Colon (tissue), 2 donors: ENCODE results near the gene LYPD1.
"Not testable (repeated sequence)": the region's sequence is repeated elsewhere in the genome, so short reads cannot be mapped to it uniquely, and the experiment has no call there.

Source experiments
- FAIRE-seq: peaks from 2 replicates; lab custom pipeline; 2012; peaks lifted over from hg19 to GRCh38; lab: Jason Lieb, UNC
- donor health status: control.
- donor health status: control.

The LYPD1 gene, protein sequence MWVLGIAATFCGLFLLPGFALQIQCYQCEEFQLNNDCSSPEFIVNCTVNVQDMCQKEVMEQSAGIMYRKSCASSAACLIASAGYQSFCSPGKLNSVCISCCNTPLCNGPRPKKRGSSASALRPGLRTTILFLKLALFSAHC

DNA sequence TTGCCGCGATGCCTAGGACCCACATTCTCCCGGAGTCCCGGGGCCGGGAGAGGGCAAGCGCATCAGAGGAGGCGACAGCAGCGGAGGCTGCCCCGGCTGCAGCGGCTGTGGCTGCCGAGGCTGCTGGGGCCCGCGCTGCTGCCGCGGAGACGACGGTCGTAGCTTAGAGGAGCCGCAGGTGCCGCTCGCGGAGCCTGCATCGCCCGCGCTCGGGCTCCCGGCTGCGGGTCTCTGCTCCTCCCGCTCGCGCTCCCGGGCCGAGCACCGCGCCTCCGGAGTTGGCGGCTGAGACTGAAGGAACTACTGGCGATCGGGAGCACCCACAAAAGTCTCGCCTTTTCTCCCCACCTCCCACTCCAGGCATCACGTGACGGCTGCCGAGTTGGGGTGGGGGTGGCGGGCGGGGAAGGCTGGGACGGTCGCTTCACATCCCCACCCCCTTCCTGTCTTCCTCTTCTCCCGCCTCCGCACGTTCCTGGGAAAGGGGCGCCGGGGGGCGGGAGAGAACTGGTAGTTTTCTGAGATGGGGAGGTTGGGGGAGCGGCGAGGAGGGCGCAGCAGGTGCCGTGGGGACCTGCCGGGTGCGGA lies at the start of gene LYPD1:
LYPD1 (minus strand) TSS at position 298 of the 588 bp plus-strand sequence; CDS start at position 25, 273 bp downstream.
- no peak for FAIRE-seq

DNA sequence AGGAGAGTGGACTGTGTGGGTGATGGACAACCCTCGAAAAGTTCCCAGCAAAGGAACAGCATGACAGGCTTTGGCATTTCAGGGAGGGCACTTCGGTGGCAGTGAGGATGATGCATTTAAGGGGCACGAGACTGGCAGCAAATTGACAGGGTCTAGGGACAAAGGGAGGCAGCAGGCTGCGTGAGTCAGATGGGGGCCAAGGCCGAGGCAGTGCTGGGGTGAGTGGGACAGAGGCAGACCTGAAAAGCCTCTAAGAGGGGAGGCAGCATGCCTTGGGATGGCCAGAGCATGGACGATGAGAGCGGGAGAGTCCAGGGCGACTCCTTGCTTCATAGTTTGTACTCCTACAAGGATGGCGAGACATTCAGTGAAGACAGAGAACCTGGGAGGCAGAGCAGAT lies 49.5 kb upstream of the LYPD1 start:
- FAIRE-seq = no peak

DNA sequence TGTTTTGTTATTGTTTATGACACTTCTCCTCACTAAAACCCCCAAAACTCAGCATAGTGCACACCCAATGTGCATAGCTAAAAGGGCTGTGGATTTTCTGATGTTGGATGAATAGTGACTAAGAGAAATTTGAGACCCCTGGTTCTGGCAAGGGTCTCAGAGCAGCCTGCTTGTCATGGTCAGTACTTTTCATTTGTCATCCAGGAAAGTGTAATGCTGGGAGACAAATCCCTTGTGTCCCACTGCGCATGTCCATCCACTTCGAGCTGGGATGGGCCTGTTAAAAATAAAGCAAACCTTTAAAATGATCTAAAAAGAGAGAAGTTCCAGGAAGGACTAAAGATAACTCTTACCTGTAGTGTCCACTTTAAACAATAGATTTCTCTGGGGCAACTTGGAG lies 46.9 kb upstream of the LYPD1 start:
- no peak for FAIRE-seq

DNA sequence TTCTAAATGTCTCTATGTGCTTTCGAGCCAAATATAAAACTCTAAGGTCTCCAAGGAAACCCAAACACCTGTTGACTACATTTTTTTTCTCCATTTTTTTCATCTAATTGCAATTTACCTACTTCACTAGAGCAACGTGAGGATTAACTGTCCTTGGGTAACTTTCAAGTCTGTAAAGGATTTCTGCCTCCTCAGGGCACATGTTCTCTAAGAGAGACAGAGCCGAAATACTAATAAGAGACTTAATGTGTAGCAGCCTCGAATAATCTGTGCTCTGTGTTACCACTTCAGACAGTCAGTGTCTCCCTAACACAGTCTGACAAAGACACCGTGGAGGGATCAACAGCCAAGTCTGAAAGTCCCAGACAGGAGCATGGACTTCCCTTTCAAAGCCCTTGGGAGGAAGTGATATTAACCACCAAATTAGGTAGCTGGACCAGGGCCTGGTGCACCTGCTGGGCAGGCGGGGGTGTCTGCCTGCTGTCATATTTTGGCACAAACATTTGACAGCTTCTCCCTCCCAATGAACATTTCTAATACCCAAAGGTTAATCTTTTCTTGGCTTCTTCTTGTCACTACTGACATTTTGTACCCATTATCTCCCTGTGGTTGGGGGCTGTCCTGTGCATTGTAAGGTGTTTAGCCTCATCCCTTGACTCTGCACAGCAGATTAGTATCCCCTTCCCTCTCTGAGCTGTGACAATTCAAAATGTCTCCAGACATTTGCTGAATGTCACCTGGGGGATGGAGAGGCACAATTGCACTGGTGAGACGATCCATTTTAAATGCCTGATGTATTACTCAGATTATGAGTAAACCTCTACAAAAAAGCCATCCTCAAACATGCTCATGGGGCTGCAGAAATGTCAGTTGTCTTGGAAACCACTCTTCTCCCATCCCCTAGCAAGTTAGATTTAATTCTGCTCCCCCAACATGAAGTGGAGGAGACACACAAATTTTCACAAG lies 45.7 kb upstream of the LYPD1 start:
- no peak for FAIRE-seq

DNA sequence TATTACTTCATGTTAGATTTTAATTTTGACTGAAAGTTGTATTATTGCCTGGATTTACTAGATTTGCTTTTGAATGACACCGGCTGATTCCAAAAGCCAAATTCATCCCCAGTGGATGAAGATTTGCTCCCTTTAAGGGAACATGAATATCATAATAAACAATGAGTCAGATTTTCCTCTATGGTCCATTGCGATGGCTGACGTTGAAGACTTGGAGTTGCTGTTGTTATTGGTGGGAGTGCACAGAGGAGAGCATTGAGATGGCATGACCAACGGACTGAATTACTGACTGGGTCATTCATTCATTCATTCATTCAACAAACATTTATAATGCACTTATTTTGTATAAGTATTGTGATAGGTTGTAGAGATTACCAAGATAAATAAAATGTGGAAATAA lies 33.4 kb upstream of the LYPD1 start:
- FAIRE-seq = no peak

DNA sequence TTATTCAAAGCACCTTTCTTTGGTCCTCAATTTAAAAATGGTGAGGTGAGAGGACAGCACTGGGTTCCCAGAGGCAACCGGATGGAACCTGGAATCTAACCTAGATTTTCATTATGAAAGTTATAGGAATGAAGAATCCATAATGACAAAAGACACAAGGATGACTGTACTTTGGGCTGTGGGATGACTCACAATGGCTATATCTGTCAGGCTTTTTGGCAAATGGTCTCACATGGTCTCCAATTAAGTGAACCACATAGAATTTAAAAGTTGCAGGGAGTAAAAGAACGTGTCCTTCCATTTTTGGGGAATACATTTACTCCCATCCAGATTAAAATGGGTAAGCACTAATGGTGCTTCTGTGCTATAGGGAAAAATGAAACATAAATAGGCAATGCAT lies 31.8 kb upstream of the LYPD1 start:
- FAIRE-seq = no peak

DNA sequence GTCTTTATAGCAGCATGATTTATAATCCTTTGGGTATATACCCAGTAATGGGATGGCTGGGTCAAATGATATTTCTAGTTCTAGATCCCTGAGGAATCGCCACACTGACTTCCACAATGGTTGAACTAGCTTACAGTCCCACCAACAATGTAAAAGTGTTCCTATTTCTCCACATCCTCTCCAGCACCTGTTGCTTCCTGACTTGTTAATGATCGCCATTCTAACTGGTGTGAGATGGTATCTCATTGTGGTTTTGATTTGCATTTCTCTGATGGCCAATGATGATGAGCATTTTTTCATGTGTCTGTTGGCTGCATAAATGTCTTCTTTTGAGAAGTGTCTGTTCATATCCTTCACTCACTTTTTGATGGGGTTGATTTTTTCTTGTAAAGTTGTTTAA lies 29.8 kb upstream of the LYPD1 start:
- not testable (repeated sequence) for FAIRE-seq

DNA sequence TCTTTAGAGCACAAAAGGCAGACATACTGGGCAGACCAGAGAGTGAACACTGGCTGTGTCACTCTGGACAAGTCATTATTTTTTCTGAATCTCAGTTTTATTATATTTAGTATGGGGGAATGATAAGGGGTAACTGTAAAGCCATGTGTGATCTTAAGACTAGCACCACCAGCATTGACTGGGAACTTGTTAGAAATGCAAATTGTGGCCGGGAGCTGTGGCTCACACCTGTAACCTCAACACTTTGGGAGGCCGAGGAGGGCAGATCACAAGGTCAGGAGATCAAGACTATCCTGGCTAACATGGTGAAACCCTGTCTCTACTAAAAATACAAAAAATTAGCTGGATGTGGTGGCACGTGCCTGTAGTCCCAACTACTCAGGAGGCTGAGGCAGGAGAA lies 28.3 kb upstream of the LYPD1 start:
- FAIRE-seq = not testable (repeated sequence)

DNA sequence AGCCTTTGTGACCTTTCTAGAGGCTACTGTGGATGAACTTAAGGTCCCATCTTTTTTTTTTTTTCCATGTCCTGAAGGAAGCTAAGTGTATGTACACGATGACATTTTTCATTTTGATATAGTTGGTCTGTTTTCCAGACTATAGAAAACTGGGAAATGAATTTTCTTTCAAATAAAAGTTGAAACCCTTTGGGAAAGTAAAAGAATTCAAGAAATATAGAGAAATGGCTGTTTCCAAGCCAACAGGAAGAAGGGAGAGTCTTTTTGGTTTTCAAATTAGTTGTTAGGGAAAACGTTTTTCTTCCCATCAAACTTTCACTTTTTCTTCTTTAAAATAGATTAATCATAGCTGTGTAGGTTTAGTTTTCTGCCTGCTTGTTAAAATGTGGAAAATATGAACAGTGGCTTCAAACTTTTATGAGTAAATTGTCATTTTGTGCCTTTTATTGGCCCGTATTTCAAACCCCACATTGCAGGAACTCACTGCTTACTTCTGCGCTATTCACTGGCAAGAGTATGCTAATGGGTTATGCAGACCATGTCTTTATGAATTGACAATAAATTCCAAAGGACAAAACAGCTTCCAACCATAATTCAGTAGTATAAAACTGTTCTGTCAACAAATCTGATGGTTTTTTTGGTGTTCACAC lies 27.7 kb upstream of the LYPD1 start:
- no peak for FAIRE-seq

DNA sequence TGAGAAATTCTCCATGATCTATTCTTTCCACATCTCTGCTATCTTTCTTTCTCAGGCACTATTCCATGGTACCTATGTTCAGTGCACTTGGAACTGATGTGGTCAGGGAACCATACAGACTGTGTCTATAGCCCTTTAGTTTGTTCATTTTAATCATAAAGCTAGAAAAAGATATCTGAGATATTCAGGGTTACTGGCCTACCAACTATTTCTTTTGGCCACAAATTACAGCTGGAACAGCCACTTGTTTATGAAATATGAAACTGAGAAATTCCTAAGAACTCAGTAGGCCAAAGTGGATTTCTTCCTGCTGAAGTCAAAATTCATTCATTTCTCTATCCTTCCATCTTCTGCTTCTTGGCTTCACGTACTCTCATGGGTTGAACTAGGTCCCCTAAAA lies 22.8 kb upstream of the LYPD1 start:
- no peak for FAIRE-seq

DNA sequence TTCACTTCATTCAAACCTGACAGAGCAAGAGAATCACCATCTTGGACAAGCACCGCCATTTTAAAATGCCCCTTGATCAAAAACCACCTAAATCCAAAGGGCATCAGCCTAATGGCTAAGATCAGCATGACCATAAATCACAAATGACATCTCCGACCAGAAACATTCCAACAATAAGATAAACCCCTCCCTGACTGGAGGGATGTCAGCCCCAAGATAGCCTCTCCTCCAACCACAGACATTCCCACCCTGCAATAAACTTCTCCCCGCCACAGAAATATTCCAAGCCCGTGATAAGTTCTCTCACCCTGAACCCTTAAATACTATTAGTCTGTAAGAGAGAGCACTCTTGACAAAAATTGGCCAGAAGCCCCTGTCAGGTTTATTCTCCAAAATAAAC lies 21.6 kb upstream of the LYPD1 start:
- FAIRE-seq = no peak

DNA sequence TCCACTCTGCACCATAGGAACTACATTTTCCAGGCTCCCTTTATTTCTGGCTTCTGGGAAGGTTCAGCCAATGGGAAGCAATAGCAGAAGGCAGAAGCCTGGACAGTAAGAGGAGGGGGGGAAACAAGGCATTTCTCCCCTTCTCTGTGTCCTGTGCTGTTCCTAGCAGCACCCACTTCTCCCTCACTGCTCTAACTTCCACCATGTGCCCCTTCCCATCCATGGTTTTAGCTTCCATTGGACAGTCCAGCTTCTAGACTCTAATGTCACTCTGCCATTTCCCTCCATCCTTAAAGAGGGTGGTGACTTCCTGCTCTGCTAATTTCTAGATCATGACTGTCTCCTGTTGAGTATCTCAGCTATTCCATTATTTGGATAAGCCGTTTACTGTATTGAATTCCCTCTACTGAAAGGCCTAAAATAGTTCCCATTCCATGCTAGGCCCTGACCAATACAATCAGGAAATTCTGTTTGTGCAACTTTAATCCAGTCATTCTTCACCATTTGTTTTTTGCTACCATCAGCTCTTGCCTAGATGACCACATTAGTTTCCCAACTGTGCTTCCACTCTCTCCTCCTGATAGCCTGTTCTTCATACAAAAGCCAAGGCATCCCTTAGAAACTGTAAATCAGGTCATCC lies 20.8 kb upstream of the LYPD1 start:
- no peak for FAIRE-seq

DNA sequence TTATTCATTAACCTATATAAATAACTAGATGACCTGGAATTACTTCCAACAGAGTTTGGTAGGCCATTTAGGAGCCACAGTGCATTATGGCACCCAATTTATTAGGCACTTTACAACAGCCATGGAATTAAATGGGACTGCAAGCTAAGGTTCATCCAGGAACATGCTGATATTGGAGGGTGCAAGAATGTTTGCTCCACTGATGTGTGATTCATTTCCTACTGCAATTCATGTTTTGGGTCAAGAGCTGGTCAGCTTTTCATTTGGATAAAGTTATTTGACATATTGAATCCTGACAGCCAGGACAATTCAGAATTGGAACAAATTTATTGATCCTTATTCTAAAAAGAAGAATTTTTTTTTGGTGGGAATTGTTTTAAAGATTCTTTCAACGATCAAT lies 11.8 kb upstream of the LYPD1 start:
- FAIRE-seq = no peak

DNA sequence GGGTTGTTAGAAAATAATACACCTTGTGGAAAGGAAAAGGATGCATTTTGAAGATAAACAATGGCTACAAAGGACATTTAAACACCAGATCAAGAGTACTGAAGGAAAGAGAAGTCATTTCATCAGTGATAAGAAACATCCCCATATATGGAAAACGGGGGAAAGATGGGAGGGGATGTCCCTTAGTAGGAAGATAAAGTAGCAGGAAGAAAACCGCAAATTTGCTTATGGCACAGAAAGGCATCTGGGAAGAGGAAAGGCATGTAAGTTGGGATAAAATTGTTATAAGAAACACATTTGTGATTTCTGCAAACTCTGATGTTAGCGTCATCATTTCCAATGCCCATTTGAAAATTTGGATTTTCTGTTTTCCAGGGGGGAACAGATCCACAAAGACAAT lies 10.5 kb upstream of the LYPD1 start:
- FAIRE-seq = no peak

DNA sequence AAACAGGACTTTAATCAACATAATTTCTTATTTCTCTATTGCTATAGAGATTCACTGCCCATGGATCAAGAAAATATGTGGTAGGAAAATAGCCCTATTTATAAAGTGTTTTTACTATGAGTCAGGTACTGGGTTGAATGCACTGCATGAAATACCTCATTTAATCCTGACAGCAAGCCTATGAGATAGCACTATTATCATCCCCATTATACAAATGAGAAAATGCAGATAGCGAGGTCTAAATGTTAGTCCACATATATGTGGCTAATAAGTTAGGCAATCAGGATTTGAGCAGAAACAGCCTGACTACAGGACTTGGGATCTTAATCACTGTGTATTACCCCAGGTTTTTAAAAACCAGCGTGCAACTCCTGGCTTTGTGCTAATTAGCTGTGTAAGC lies 8.5 kb upstream of the LYPD1 start:
- FAIRE-seq = no peak

DNA sequence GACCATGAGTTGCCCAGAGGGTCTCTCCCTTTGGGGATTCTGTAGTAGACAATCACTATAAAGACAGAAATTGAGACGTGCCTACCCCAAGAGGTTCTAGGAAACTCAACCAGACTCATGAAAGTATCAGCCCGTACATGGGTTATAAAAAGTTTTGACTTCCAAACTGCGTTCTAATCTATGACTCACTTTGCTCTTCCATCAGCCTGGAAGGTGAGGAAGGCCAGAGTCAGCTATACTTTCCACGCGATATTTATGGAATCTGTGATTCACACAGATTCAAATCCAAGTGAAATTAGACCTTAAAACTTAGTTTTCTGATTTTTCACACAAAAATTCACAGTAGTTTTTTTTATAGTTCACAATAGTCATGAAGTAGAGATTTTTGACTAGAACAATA lies 7.7 kb upstream of the LYPD1 start:
- FAIRE-seq = no peak

DNA sequence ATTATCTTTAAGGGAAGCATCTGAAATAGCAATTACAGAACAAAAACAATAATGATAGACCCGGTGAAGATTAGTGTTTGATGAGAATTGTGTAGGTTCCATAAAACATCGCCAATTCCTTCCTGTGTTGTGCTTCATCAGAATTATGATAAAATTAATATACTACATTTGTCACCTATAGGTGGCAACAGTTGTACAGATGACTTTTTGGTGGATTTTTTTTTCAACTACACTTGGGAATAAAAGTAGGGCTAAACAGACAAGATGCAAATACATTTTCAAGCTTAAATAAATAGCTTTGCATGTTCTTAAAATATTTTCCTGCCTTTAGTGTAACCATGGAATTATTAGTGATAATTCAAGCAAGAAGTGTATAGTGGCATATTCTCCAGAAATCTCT lies 7.0 kb upstream of the LYPD1 start:
- no peak for FAIRE-seq

DNA sequence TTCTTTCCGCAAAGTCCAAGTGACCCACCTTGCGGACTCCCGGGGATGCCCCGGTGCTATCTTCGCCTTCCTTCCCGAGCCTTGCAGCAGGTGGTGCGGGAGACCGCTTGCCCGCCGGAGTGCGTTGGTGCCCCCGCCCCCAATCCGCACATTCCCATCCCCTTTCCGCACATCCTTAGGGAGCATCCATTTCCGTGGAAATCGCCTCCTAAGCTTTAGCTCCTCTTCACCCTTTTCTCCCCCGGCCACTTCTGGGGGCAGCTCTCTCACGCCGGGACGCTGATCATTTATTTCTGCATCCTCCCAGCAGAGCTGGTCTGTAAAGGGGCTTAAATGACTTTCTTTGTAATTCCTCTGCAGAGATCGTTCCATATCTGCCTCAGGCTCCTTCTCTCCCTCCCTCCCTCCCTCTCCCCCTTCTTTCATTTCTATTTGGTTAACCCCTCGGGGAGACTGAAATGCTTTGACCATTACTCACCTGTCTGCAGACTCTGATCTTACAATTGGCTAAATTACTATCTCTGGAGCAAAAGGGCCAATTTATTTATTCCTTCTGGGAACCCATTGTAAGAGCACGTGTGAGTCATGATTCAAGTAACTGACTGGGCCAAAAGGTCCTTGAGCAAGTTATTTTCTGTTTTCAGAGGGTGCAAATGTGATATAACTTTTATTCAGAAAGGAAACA lies 1.3 kb upstream of the LYPD1 start:
- FAIRE-seq = no peak

DNA sequence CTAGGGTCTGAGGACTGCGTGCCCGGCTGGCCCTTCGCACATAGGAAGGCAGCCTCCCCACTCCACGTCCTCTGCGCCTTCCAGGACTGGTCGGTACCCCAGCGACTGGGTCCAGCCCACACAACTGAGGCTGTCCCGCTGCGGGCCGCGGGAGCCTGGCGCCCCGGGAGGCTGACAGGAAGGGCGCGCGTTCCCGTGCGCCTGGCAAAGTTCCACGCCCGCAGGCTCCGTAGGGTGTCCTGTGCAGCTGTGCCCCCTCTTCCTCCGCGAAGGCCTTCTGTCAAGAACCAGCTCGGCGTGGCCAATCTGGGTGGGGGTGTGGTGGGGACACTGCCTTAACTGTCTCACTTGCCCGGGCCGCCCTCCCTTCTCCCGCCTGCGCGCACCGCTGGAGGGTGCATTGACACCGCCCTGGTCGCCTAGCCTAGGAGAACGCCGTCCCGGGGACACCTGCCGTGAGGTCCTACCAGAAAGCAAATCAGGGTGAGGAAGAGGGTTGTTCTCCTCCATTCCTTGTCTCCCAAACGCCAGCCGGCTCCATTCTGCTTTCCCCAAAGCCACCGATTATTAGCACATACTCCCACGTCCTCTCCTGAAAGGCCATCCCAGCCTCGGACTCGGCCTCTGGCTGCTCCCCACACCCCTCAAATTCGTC lies 618 bp upstream of the LYPD1 start:
- no peak for FAIRE-seq

DNA sequence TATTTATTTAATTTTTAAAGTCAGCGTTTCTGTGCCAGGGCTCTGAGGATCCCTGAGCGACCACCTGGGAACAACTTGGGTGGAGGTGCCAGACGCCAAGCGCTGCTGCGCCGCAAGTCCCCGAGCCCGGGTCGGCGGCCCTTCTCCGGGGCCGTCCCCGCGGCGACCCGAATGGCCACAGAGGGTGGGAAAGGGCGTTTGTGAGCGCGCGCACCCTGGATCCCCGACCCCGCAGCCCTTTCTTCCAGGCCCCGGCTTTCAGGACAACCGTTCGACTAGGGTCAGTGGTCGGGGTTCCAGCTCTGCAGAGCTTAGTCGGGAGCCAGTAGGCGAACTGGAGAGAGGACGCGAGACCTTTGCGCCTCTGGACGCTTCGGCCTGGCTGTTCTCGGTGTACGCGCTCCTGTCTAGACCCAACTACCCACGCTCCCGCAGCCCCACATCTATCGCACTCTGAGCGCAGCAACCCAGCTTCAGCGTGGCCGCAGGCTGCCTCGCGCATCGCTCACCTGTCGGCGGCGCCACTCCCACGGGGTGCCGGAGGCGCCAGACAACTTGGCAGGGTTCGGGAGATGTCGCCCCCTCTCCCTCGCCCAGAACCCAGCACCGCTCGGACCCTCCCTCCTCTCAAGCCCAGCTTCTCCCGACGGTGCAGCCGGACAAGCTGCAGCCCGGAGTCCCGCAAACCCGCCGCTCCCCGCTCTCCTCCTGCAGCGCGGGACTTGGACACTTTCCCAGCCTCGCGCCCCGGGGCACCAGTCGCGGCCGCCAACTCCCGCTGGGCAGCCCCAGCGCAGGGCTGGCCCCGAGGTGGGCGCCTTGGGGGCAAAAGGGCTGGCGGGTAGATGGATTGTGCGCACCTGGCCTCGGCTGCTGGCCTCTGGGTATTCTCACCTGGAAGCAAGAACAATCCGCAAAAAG lies 758 bp downstream of the LYPD1 start:
- no peak for FAIRE-seq
